Measurements from ENCODE around the gene PFKL.

The PFKL gene

DNA sequence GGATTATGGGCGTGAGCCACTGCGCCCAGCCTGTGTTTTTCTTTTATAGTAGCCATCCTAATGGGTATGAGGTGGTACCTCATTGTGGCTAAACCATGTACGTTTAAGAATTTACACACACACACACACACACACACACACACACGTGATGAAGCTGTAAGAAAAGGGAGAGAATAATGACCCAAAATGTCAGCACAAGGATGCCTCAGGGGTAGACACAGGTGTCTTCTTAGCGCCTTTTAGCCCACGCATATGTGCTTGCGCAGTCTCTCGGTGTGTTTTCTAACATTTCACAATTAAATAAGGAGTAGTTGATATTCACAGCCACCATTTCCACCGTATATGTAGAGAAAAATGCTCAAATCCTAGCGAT, 782 bp upstream of the PFKL start:
- Histone ChIP-seq H2BK12ac (ENCODE audit: low read length in 2 of 2) (peak overlapping the region; percentile 19 to 73), H3K14ac (ENCODE audit: low read length in 2 of 2) (peak overlapping the region in 1 of 2 experiments; percentile 4), H2BK15ac (ENCODE audit: low read depth, poor library complexity, severe bottlenecking) (no peak overlapping the region), H3K9ac (ENCODE audit: low read length) (peak overlapping the region; percentile 89), H4K8ac (ENCODE audit: low read length) (peak overlapping the region; percentile 97), H2AK5ac (ENCODE audit: low read length, severe bottlenecking) (no peak overlapping the region), H2BK5ac (ENCODE audit: low read depth, low read length, poor library complexity, severe bottlenecking) (no peak overlapping the region), H4K91ac (ENCODE audit: low read length) (peak overlapping the region; percentile 90), H3K4ac (ENCODE audit: low read depth in 1 of 2, low read length in 2 of 2) (peak overlapping the region; percentile 69 to 95), H3K9me3 (ENCODE audit: control insufficient read depth, low read length) (no peaks in the 10 kb centered on the region), H3K79me1 (replicated peaks; ENCODE audit: low read length, poor library complexity, severe bottlenecking) (peaks cover 18% of the 10 kb centered on the region), H3K36me3 (ENCODE audit: control insufficient read depth in 1 of 2, insufficient read depth in 2 of 2, low read depth in 1 of 2, low read length in 2 of 2) (peaks cover 0 to 8% of the 10 kb centered on the region in 2 experiments), H3K27me3 (ENCODE audit: control insufficient read depth in 1 of 2, insufficient read depth in 1 of 2, low read length in 2 of 2) (peaks cover 11 to 18% of the 10 kb centered on the region in 2 experiments), H2BK120ac (ENCODE audit: low read depth, low read length) (peak overlapping the region; percentile 93), H2AFZ (ENCODE audit: low read depth, low read length) (no peak overlapping the region), H3K4me1 (ENCODE audit: control insufficient read depth, insufficient read depth, low read depth, low read length) (peaks cover 61% of the 10 kb centered on the region), H3K23ac (ENCODE audit: low read length in 2 of 2) (no peak overlapping the region), H3K4me3 (ENCODE audit: insufficient read depth in 1 of 2, low read depth in 1 of 2, low read length in 2 of 2) (peak overlapping the region; percentile 84 to 85), H3K18ac (ENCODE audit: low read depth in 1 of 2, low read length in 2 of 2) (peak overlapping the region; percentile 91 to 93), H3K4me2 (ENCODE audit: low read length, poor library complexity, severe bottlenecking) (peak overlapping the region; percentile 93), H3K27ac (ENCODE audit: low read length, poor library complexity, severe bottlenecking) (no peak overlapping the region)
- DNase-seq: peak; percentile 54
- WGBS: 32% methylated on average over 3 of the region's 10 CpGs

DNA sequence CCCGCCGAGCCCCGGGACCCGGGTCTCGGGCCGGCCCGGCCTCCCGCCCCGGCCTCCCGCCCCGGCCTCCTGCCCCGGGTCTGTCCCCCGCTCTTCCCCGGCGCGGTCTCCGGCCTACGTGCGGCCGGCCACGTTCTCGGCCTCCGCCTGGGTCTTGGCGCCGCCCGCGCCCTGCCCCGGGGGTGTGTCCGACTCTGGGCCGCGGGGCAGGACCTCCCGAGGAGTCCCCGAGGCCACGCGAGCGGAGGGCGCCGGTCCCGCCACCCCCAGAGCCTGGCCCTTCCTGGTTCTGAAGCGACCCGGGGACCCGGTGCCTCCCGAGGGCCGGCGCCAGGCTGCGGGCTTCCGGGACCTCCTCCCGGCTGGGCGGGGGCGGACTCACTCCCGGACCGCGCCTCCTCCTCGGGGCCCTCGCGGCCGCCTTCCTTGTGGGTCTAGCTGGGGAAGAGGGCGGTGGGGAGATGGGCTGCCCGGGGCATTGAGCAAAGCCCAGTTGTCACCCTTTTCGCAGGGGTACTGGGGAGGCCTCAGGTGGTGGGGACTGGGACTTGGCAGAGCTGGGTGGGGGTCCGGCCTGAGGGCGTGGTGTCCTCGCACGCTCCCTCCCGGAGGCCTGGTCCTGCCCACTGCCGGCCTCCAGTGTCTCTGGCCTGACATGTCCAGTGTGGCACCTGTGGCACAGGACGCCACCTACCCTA, 558 bp downstream of the PFKL start:
- WGBS: 4% methylated on average over 46 of the region's 67 CpGs
- H3K4me1 ChIP-seq (ENCODE audit: control insufficient read depth, insufficient read depth, low read depth, low read length): peaks cover 60% of the 10 kb centered on the region
- H3K27ac ChIP-seq (ENCODE audit: low read length, poor library complexity, severe bottlenecking): no peak overlapping the region
- H3K9ac ChIP-seq (ENCODE audit: low read length): peak overlapping the region; percentile 85
- H2BK5ac ChIP-seq (ENCODE audit: low read depth, low read length, poor library complexity, severe bottlenecking): peak overlapping the region; percentile 26
- H2AFZ ChIP-seq (ENCODE audit: low read depth, low read length): peak overlapping the region; percentile 32
- H3K27me3 ChIP-seq (ENCODE audit: control insufficient read depth in 1 of 2, insufficient read depth in 1 of 2, low read length in 2 of 2): peaks cover 4 to 9% of the 10 kb centered on the region in 2 experiments
- H3K36me3 ChIP-seq (ENCODE audit: control insufficient read depth in 1 of 2, insufficient read depth in 2 of 2, low read depth in 1 of 2, low read length in 2 of 2): peaks cover 0 to 8% of the 10 kb centered on the region in 2 experiments
- peak overlapping the region; percentile 79 for H4K8ac ChIP-seq (ENCODE audit: low read length)
- H3K4ac ChIP-seq (ENCODE audit: low read depth in 1 of 2, low read length in 2 of 2): peak overlapping the region; percentile 42 to 64
- no peak overlapping the region for H2BK12ac ChIP-seq (ENCODE audit: low read length in 2 of 2)
- peaks cover 26% of the 10 kb centered on the region for H3K79me1 ChIP-seq (replicated peaks; ENCODE audit: low read length, poor library complexity, severe bottlenecking)
- H2BK120ac ChIP-seq (ENCODE audit: low read depth, low read length): peak overlapping the region; percentile 91
- H3K4me2 ChIP-seq (ENCODE audit: low read length, poor library complexity, severe bottlenecking): peak overlapping the region; percentile 92
- H4K91ac ChIP-seq (ENCODE audit: low read length): peak overlapping the region; percentile 56
- peak overlapping the region; percentile 85 to 87 for H3K4me3 ChIP-seq (ENCODE audit: insufficient read depth in 1 of 2, low read depth in 1 of 2, low read length in 2 of 2)
- H3K23ac ChIP-seq (ENCODE audit: low read length in 2 of 2): no peak overlapping the region
- peak overlapping the region; percentile 75 to 87 for H3K18ac ChIP-seq (ENCODE audit: low read depth in 1 of 2, low read length in 2 of 2)
- DNase-seq: peak; percentile 63
- H2AK5ac ChIP-seq (ENCODE audit: low read length, severe bottlenecking): no peak overlapping the region
- peak overlapping the region in 1 of 2 experiments; percentile 92 for H3K14ac ChIP-seq (ENCODE audit: low read length in 2 of 2)
- no peaks in the 10 kb centered on the region for H3K9me3 ChIP-seq (ENCODE audit: control insufficient read depth, low read length)
- no peak overlapping the region for H2BK15ac ChIP-seq (ENCODE audit: low read depth, poor library complexity, severe bottlenecking)

DNA sequence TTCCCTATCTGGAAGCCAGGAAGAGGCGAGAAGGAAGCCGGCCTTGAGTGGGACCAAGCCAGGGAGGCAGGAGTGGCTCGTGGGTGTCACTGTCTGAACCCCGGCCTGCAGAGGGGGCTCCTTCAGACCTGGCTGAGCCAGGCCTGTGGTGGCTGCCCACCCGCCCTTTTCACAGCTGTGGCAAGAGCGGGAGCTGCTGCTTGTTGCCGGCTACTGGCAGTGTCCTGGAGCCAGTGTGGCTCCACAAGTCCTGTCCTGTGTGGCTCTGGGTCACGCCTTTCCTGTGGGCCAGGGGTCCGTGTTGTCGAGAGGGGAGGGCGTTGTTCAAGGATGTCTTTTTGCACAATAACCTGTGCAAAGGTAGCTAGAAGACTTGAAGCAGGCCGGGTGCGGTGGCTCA, 1.3 kb downstream of the PFKL start:
- H3K18ac ChIP-seq (ENCODE audit: low read depth in 1 of 2, low read length in 2 of 2): peak overlapping the region in 1 of 2 experiments; percentile 35
- no peak overlapping the region for H2BK120ac ChIP-seq (ENCODE audit: low read depth, low read length)
- no peaks in the 10 kb centered on the region for H3K9me3 ChIP-seq (ENCODE audit: control insufficient read depth, low read length)
- H3K36me3 ChIP-seq (ENCODE audit: control insufficient read depth in 1 of 2, insufficient read depth in 2 of 2, low read depth in 1 of 2, low read length in 2 of 2): peaks cover 0 to 9% of the 10 kb centered on the region in 2 experiments
- H3K79me1 ChIP-seq (replicated peaks; ENCODE audit: low read length, poor library complexity, severe bottlenecking): peaks cover 33% of the 10 kb centered on the region
- no peak for DNase-seq
- no peak overlapping the region for H2BK12ac ChIP-seq (ENCODE audit: low read length in 2 of 2)
- H3K14ac ChIP-seq (ENCODE audit: low read length in 2 of 2): no peak overlapping the region
- peak overlapping the region in 1 of 2 experiments; percentile 42 for H3K23ac ChIP-seq (ENCODE audit: low read length in 2 of 2)
- peak overlapping the region; percentile 85 for H3K9ac ChIP-seq (ENCODE audit: low read length)
- H2BK5ac ChIP-seq (ENCODE audit: low read depth, low read length, poor library complexity, severe bottlenecking): no peak overlapping the region
- peak overlapping the region; percentile 92 for H3K4me2 ChIP-seq (ENCODE audit: low read length, poor library complexity, severe bottlenecking)
- H3K4ac ChIP-seq (ENCODE audit: low read depth in 1 of 2, low read length in 2 of 2): no peak overlapping the region
- H2AFZ ChIP-seq (ENCODE audit: low read depth, low read length): no peak overlapping the region
- H3K4me1 ChIP-seq (ENCODE audit: control insufficient read depth, insufficient read depth, low read depth, low read length): peaks cover 56% of the 10 kb centered on the region
- no peak overlapping the region for H2BK15ac ChIP-seq (ENCODE audit: low read depth, poor library complexity, severe bottlenecking)
- H2AK5ac ChIP-seq (ENCODE audit: low read length, severe bottlenecking): no peak overlapping the region
- H3K27me3 ChIP-seq (ENCODE audit: control insufficient read depth in 1 of 2, insufficient read depth in 1 of 2, low read length in 2 of 2): peaks cover 1 to 4% of the 10 kb centered on the region in 2 experiments
- no peak overlapping the region for H4K8ac ChIP-seq (ENCODE audit: low read length)
- no peak overlapping the region for H3K27ac ChIP-seq (ENCODE audit: low read length, poor library complexity, severe bottlenecking)
- 91% methylated on average over 13 of the region's 13 CpGs for WGBS
- peak overlapping the region in 1 of 2 experiments; percentile 87 for H3K4me3 ChIP-seq (ENCODE audit: insufficient read depth in 1 of 2, low read depth in 1 of 2, low read length in 2 of 2)
- no peak overlapping the region for H4K91ac ChIP-seq (ENCODE audit: low read length)

DNA sequence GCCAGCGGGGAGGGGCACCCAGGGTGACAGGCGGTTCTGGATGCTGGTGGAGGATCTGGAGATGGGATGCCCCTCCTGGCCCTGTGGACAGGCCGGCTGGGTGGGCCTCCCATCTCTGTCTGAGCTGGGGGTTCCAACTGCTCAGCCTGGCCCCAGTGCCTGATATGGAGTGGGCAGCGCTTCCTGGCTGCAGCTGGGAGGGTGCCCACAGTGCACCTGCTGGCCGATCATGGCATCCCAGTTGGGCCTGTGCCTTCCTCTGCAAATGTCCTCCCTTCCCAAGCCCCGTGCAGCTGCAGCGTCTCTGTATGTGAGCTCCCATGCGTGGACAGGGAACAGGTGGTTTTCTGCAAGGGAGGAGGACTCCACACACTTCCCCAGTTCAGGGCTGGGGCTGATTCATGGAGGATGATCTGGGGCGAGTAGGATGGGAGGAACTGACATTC, 2.1 kb downstream of the PFKL start:
- Histone ChIP-seq H2AK5ac (ENCODE audit: low read length, severe bottlenecking) (no peak overlapping the region), H2BK12ac (ENCODE audit: low read length in 2 of 2) (peak overlapping the region in 1 of 2 experiments; percentile 29), H3K18ac (ENCODE audit: low read depth in 1 of 2, low read length in 2 of 2) (no peak overlapping the region), H2BK120ac (ENCODE audit: low read depth, low read length) (no peak overlapping the region), H3K79me1 (replicated peaks; ENCODE audit: low read length, poor library complexity, severe bottlenecking) (peaks cover 40% of the 10 kb centered on the region), H4K91ac (ENCODE audit: low read length) (no peak overlapping the region), H3K4me1 (ENCODE audit: control insufficient read depth, insufficient read depth, low read depth, low read length) (peaks cover 55% of the 10 kb centered on the region), H3K36me3 (ENCODE audit: control insufficient read depth in 1 of 2, insufficient read depth in 2 of 2, low read depth in 1 of 2, low read length in 2 of 2) (peaks cover under 1 to 18% of the 10 kb centered on the region in 2 experiments), H3K4me2 (ENCODE audit: low read length, poor library complexity, severe bottlenecking) (no peak overlapping the region), H3K4ac (ENCODE audit: low read depth in 1 of 2, low read length in 2 of 2) (no peak overlapping the region), H3K4me3 (ENCODE audit: insufficient read depth in 1 of 2, low read depth in 1 of 2, low read length in 2 of 2) (no peak overlapping the region), H2AFZ (ENCODE audit: low read depth, low read length) (no peak overlapping the region), H3K27ac (ENCODE audit: low read length, poor library complexity, severe bottlenecking) (no peak overlapping the region), H3K9me3 (ENCODE audit: control insufficient read depth, low read length) (no peaks in the 10 kb centered on the region), H4K8ac (ENCODE audit: low read length) (no peak overlapping the region), H3K27me3 (ENCODE audit: control insufficient read depth in 1 of 2, insufficient read depth in 1 of 2, low read length in 2 of 2) (peaks cover 0 to 3% of the 10 kb centered on the region in 2 experiments), H3K9ac (ENCODE audit: low read length) (no peak overlapping the region), H3K14ac (ENCODE audit: low read length in 2 of 2) (no peak overlapping the region), H2BK15ac (ENCODE audit: low read depth, poor library complexity, severe bottlenecking) (no peak overlapping the region), H3K23ac (ENCODE audit: low read length in 2 of 2) (no peak overlapping the region), H2BK5ac (ENCODE audit: low read depth, low read length, poor library complexity, severe bottlenecking) (no peak overlapping the region)
- no peak for DNase-seq
- 86% methylated on average over 9 of the region's 9 CpGs for WGBS

Data from mesenchymal stem cell (in vitro differentiated cells and primary cell).